ENCODE data around the gene THSD4.
"Not testable (repeated sequence)": the region's sequence is repeated elsewhere in the genome, so short reads cannot be mapped to it uniquely, and the experiment has no call there.

The THSD4 gene

GRCh38 chr15:71715914-71716313, 600.6 kb downstream of the THSD4 start:
- ChIA-PET POLR2A (no interaction called here), CTCF (interaction anchor here (1.5 kb wide), 1 partner anchor 28 kb away, joined by 3 read pairs; no protein-coding TSS in a partner anchor)
- no peak for DNase-seq (ENCODE audit: extremely low spot score)
- TF ChIP-seq CTCF (IDR thresholded peaks at IDR 0.05; ENCODE audit: control extremely low read depth, extremely low read depth, low read depth, missing control alignments) = no peak

GRCh38 chr15:71716990-71717389, 601.7 kb downstream of the THSD4 start:
- no peak for DNase-seq (ENCODE audit: extremely low spot score)
- ChIA-PET POLR2A (no interaction called here), CTCF (interaction anchor here (1.5 kb wide), 1 partner anchor 27 kb away, joined by 3 read pairs; no protein-coding TSS in a partner anchor)

GRCh38 chr15:71718116-71718910, 603.0 kb downstream of the THSD4 start:
- TF ChIP-seq CTCF (IDR thresholded peaks at IDR 0.05; ENCODE audit: control extremely low read depth, extremely low read depth, low read depth, missing control alignments) = no peak
- CTCF ChIA-PET = no interaction called here
- DNase-seq (ENCODE audit: extremely low spot score) = no peak
- POLR2A ChIA-PET = no interaction called here

More at GRCh38 chr15:71716990-71717389, 601.7 kb downstream of the THSD4 start:
- no peak for TF ChIP-seq CTCF (IDR thresholded peaks at IDR 0.05; ENCODE audit: control extremely low read depth, extremely low read depth, low read depth, missing control alignments)

GRCh38 chr15:71723344-71723743, 608.1 kb downstream of the THSD4 start:
- POLR2A ChIA-PET = no interaction called here
- CTCF ChIA-PET = no interaction called here
- no peak for TF ChIP-seq CTCF (IDR thresholded peaks at IDR 0.05; ENCODE audit: control extremely low read depth, extremely low read depth, low read depth, missing control alignments)
- DNase-seq (ENCODE audit: extremely low spot score) = no peak

- POLR2A ChIA-PET; DNase-seq (ENCODE audit: extremely low spot score): not testable (repeated sequence)
- CTCF ChIA-PET = interaction anchor here (2.5 kb wide), 1 partner anchor 19 kb away, joined by 6 read pairs; no protein-coding TSS in a partner anchor
Observed at GRCh38 chr15:71725207-71725955, 610.1 kb downstream of the THSD4 start.

GRCh38 chr15:71728881-71729280, 613.6 kb downstream of the THSD4 start:
- DNase-seq (ENCODE audit: extremely low spot score) = no peak
- CTCF ChIA-PET = interaction anchor here (1.3 to 3.2 kb wide), 4 partner anchors 15 to 196 kb away, joined by 3 to 17 read pairs (median 4); no protein-coding TSS in a partner anchor
- POLR2A ChIA-PET = no interaction called here
- TF ChIP-seq CTCF (IDR thresholded peaks at IDR 0.05; ENCODE audit: control extremely low read depth, extremely low read depth, low read depth, missing control alignments) = no peak

- DNase-seq (ENCODE audit: extremely low spot score) = no peak
- ChIA-PET POLR2A (no interaction called here), CTCF (interaction anchor here (1.3 to 3.2 kb wide), 6 partner anchors 15 to 196 kb away, joined by 3 to 17 read pairs (median 6); no protein-coding TSS in a partner anchor)
- TF ChIP-seq CTCF (IDR thresholded peaks at IDR 0.05; ENCODE audit: control extremely low read depth, extremely low read depth, low read depth, missing control alignments) = no peak
Observed at GRCh38 chr15:71729319-71729718, 614.0 kb downstream of the THSD4 start.

Data from GM10248 (cell line).